ENCODE measurements around the gene AFF4.
A peak's percentile ranks its signal among the peaks of the same experiment; 100 is the strongest.
"Not testable (repeated sequence)": the region's sequence is repeated elsewhere in the genome, so short reads cannot be mapped to it uniquely, and the experiment has no call there.

Gene AFF4

GRCh38 chr5:132883261-132883834 is 80.1 kb downstream of the AFF4 start:
- no peak for FAIRE-seq

DNA sequence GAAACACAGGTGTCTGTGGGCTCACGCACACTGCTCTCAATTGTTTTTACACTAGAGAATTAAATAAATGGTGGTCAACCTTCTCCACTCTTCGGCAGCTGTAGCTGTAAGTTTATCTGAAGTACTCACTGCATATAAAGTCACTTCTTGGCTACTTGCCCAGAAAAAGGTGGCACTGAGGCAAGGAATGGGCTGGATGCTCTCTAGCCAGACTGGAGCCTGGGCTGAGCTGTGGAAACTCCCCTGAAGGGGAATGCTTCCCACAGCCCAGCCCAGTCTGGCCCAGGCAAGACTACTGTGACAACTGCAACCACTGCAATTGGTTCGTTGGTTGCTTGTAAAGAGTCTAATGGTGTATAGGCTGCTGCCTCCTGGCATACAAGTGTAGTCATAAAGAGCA is 85.5 kb downstream of the AFF4 start:
- FAIRE-seq: no peak

DNA sequence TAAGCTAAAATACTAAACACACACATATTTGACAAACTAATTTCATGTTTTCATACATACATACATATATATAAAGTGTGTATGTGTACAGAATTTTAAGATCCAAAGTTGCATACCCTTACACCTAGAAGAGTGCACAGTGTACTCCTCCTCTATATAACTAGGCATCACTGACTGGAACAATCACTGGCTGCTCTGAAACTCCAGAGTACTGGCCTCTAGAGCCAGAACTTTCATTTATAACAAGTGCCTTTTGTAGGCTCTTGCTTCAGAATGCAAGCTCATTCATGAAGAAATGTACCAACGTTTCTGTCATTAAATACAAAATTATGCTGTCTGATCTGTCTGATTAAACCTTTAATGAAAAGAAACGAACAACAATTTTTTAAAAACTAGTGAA is 86.0 kb downstream of the AFF4 start:
- FAIRE-seq: no peak

DNA sequence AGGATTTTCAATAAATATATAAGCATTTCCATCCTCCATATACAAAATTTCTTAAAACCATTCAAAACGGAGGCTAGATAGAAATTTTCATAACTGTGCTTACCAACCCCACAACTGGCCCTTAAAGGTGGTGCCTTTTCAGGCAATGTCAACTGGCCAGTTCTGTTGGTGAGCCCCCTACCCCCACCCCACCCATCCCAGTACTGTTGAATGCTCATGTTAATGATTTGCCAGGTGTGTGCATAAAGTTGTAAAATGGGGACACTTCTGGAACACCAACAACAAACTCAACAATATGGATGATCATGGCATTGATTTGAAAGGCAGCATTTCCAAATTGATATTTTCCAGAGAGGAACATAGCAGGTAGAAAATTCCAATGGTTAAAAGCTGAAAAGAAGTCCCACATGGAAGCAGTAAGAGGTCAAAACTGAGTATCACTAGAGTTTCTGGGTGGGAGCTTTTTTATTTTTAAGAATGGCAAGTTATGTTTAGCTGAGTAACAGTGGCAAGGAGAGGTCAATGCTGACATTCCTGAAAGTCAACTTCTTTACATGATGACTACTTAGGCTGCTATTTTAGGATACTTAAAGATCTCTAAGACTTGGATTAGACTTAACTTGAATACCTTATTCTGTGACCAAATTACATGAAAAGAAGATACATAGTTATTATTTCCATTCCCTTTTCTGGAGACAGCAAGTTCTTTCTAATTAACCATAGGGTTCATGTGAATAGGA is 87.2 kb downstream of the AFF4 start:
- no peak for FAIRE-seq

DNA sequence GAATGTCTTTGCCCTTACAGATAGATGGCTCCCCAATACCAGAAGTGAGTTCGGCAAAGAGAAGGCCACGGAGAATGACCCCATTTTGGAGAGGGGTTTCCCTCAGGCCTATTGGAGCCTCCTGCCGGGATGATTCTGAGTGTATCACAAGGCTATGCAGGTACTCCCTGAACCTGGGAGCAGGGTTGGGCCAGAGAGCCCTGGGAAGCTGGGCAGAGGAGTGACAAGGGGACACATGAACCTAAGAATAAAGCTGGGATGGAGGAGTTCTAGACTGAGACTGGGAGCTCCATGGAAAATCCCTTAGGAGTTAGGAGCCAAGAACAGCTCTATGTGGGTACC is 89.5 kb downstream of the AFF4 start:
- no peak for FAIRE-seq

GRCh38 chr5:132873119-132873929 is 90.1 kb downstream of the AFF4 start, which contains the start of gene LEAP2:
Gene LEAP2, plus strand, starts transcription at chr5:132873668. Its CDS starts 27 bp downstream, at chr5:132873695.
- no peak for FAIRE-seq

DNA sequence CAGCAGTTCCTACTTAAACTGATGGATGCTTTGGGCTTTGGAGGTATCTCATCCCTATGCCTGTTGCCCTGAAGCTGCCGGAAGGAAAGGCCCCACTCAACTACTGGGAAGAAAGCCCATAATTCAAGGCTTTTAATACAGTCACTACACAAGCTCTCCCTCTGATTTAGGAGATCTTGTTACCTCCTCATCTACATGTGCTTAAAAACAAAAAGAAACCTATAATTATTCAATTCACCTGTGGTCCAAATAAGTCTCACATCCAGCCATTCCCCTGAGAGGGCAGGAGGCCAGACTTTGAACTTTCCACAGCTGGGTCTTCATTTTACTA is 90.7 kb downstream of the AFF4 start:
- no peak for FAIRE-seq

- FAIRE-seq: no peak
Observed at GRCh38 chr5:132871459-132872284, 91.8 kb downstream of the AFF4 start.

- FAIRE-seq: no peak
Observed at GRCh38 chr5:132870801-132871200, 92.6 kb downstream of the AFF4 start.

- FAIRE-seq: no peak
Observed at GRCh38 chr5:132868754-132869153, 94.7 kb downstream of the AFF4 start.

DNA sequence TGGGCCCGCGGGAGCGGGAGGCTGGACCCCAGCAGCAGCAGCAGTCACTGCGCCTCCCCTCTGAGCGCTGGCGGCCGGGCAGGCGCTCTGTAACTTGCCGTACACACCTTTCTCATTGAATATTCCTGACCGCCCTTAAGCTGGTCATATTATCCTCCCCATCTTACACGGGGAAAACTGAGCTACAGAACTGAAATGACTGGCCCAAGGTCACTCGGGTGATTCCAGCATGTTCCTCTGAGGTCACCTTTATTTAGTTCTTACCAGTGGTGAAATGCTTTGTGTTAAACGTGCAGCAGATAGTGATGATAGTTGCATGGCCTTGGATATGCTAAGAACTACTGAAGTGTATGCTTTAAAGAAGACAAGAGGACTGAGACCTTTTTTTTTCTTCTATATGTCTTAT is 96.4 kb downstream of the AFF4 start:
- no peak for FAIRE-seq

DNA sequence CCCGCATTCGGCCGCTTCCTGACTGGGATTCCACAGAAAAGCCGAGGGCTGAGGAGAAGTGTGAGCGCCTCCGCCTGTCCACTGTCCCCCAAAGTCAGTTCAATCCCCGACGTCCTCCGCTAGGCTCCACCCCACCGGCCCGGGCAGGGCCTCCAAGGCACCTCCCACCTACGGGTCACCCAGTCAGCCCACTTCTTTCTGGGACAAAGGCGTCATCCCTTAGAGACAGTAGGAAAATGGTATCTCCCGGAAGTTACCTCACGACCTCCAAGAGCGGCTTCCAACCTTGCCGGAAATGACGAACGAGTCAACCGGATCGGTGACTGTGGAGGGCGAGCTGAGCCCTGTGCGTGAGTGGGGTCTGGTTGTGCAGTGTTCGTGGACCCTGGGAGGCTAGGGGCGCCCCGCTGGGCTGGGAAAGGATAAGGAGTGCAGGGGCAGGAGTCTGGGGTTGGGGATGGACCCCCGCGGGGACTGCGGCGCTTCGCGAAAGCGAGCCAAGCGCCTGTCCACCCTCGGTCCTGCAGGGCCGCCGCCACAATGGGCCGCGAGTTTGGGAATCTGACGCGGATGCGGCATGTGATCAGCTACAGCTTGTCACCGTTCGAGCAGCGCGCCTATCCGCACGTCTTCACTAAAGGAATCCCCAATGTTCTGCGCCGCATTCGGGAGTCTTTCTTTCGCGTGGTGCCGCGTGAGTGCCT is 96.9 kb downstream of the AFF4 start, which contains the start of the genes GDF9 and UQCRQ:
Gene GDF9 (minus strand): TSS at position 128 of the 704 bp plus-strand sequence. CDS start 1,936 bp downstream, outside the sequence.
Gene UQCRQ (plus strand): TSS at position 301 of the 704 bp plus-strand sequence. CDS start 240 bp downstream, at position 541.
- peak; percentile 97 for FAIRE-seq

- FAIRE-seq: no peak
Observed at GRCh38 chr5:132865668-132866341, 97.6 kb downstream of the AFF4 start.

- FAIRE-seq: no peak
Observed at GRCh38 chr5:132860742-132861141, 102.7 kb downstream of the AFF4 start.

GRCh38 chr5:132859889-132860437 is 103.5 kb downstream of the AFF4 start:
- FAIRE-seq: no peak

DNA sequence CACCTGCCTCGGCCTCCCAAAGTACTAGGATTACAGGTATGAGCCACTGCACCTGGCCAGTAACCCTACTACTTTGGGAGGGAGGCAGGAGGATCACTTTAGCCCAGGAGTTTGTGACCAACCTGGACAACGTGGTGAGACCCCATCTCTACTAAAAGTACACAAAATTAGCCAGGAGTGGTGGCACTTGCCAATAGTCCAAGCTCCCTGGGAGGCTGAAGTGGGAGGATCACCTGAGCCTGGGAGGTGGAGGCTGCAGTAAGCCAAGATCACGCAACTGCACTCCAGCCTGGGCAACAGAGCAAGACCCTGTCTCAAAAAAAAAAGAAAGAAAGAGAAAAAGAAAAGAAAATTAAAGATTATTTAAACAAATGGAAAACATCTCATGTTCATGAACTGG is 107.4 kb downstream of the AFF4 start:
- no peak for FAIRE-seq

DNA sequence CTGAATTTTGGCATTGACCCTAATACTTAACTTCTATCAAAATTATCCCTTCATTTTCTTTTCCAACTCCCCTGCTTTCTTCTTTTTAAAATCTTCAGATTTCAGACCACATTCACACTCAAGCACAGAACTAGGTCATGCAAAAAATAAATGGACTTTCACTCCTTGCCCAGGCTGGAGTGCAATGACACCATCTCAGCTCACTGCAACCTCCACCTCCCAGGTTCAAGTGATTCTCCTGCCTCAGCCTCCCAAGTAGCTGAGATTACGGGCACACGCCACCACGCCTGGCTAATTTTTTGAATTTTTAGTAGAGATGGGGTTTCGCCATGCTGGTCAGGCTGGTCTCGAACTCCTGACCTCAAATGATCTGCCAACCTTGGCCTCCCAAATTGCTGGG is 108.4 kb downstream of the AFF4 start:
- FAIRE-seq: not testable (repeated sequence)

- FAIRE-seq: no peak
Observed at GRCh38 chr5:132854301-132854700, 109.1 kb downstream of the AFF4 start.

GRCh38 chr5:132853790-132854189 is 109.6 kb downstream of the AFF4 start:
- no peak for FAIRE-seq

GRCh38 chr5:132853323-132853722 is 110.1 kb downstream of the AFF4 start:
- no peak for FAIRE-seq

- no peak for FAIRE-seq
Observed at GRCh38 chr5:132850066-132850465, 113.4 kb downstream of the AFF4 start.

Data from endometrium (tissue), 2 donors.